Ovary (tissue), 9 donors: Measurements from ENCODE around the gene SUMO3. TPM values are rescaled to one million over a fixed set of nuclear protein-coding genes. Genes with fewer than 3 reads are reported as not detected.

Experiments used
- DNase-seq, 5 donors: peaks; one replicate each; pipeline ENCODE4 v3.0.0-alpha.2; 2019 to 2020
- H3K27ac ChIP-seq, 2 donors: fragments of 200-600 bp; one replicate each; pipeline versions ENCODE4 v1.5.1 to v1.8.0; 2019 to 2022
- H3K27me3 ChIP-seq: fragments of 200-600 bp; one replicate; pipeline ENCODE4 v1.8.0; 2022
- H3K36me3 ChIP-seq: fragments of 200-600 bp; sonication (generic); one replicate; pipeline ENCODE4 v1.5.1; 2019
- H3K4me1 ChIP-seq: one replicate; pipeline ENCODE4 v1.8.1; 2013; ENCODE audit warnings: mild to moderate bottlenecking, moderate library complexity; ENCODE audit not compliant: insufficient read depth
- H3K4me3 ChIP-seq: fragments of 200-600 bp; sonication (generic); one replicate; pipeline ENCODE4 v1.5.1; 2017
- H3K9me3 ChIP-seq, 2 donors: fragments of 200-600 bp in 1 of 2; sonication (generic) in 1 of 2; one replicate each; pipeline versions ENCODE4 v1.5.1 to v1.8.1; 2013 to 2019; ENCODE audit warnings: mild to moderate bottlenecking in 1 of 2, moderate library complexity in 1 of 2
- EP300 ChIP-seq: sonication (generic); formaldehyde crosslinking; IDR thresholded peaks from one replicate; pipeline ENCODE4 v1.6.1; 2017; ENCODE audit warnings: antibody characterized with exemption
- POLR2A ChIP-seq: fragments of 450-650 bp; IDR thresholded peaks from one replicate; pipeline ENCODE4 v1.6.1; 2017; ENCODE audit warnings: antibody characterized with exemption, mild to moderate bottlenecking, moderate library complexity
- WGBS, 3 donors: extraction: QIAGEN DNeasy Blood & Tissue Kit in 1 of 3; methylation state at CpG; one replicate each; pipeline versions ENCODE4 v1.1.5 to v1.1.7; 2013 to 2017; 5-methylcytosine and 5-hydroxymethylcytosine counted together
- intact Hi-C, 4 donors: fragments of 100-400 bp; cut with DNase I; formaldehyde crosslinking; loops; one replicate each; pipeline versions ENCODE4 v1.11.0 to v1.15.1; 2022 to 2023
- polyA plus RNA-seq, 2 donors: library from polyadenylated mRNA; stranded (reverse); fragments of 200-250 nt in 1 of 2; fragments of 350-450 nt in 1 of 2; fragmentation: Illumina TruSeq in 1 of 2; extraction: RNeasy Lipid Tissue Mini Kit (QIAGEN cat#74804) in 1 of 2; gene quantifications; one replicate each; pipeline ENCODE4 v1.2.3, GENCODE V29; 2013 to 2014
- total RNA-seq, 7 donors: library from RNA; depleted of rRNA in 2 of 7; stranded (reverse); fragments of >200 nt in 2 of 7; fragmentation: NEBNext Ultra II Directional in 3 of 7; extraction: Animal tissue kit (Norgen Biotek cat#: 25700) in 3 of 7; gene quantifications; one replicate each; pipeline versions ENCODE4 v1.1.0 to v1.2.4, GENCODE V29; 2016 to 2023
- TF ChIP-seq, protein P1 (sequence below), 3 donors: fragments of 450-650 bp in 2 of 3; fragments of 200-600 bp in 1 of 3; IDR thresholded peaks; one replicate each; pipeline versions ENCODE4 v1.5.1 to v1.8.0; 2016 to 2022; ENCODE audit warnings: antibody characterized with exemption in 3 of 3, mild to moderate bottlenecking in 1 of 3
- donor health status: DM: no; HTN: no; CAD: no; lungs with moderate emphysema.
- donor health status: DM: no; HTN: no; CAD: no.
- donor health status: Bipolar disorder and iron deficiency.
- donor health status: DM: yes; HTN: yes; CAD: no.
- donor health status: DM: no; HTN: no; CAD: no.
- donor health status: DM: yes; HTN: yes; CAD: no.

The SUMO3 gene
- total and polyA plus RNA-seq, 9 donors: 45.3 to 108 (median 74.3) TPM

DNA sequence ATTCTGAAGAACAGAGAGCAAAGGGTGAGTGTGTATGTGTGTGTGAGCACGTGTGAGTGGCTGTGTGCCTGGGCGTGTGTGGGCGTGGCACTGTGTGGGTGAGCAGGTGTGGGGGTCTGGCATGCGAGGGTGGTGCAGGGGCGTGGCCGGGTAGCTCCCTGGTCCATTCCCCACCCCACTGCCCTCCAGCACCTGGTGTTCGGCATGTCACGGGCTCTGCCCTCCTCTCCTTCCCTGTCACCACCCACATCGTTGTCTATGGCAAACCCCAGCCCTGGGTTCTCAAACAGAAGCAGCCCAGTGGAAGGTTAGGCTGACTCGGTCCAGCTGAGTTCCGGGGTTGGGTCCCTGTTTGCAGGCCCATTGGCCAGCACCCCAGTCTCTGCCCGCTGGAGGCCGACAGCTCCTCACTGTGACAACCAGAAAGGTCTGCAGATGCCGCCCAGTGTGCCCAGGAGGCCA lies 56.1 kb downstream of the SUMO3 start:
- Histone ChIP-seq H3K9me3 (no peaks in the 10 kb centered on the region), H3K4me1 (no peaks in the 10 kb centered on the region), H3K27me3 (no peaks in the 10 kb centered on the region), H3K36me3 (no peaks in the 10 kb centered on the region), H3K4me3 (no peak overlapping the region), H3K27ac (no peak overlapping the region)
- WGBS, 3 donors: 77 to 87% (median 86%) methylated on average over 14 of the region's 14 CpGs
- intact Hi-C loops: no loop called here
- TF ChIP-seq EP300 (no peak), POLR2A (no peak)
- TF ChIP-seq, protein P1, sequence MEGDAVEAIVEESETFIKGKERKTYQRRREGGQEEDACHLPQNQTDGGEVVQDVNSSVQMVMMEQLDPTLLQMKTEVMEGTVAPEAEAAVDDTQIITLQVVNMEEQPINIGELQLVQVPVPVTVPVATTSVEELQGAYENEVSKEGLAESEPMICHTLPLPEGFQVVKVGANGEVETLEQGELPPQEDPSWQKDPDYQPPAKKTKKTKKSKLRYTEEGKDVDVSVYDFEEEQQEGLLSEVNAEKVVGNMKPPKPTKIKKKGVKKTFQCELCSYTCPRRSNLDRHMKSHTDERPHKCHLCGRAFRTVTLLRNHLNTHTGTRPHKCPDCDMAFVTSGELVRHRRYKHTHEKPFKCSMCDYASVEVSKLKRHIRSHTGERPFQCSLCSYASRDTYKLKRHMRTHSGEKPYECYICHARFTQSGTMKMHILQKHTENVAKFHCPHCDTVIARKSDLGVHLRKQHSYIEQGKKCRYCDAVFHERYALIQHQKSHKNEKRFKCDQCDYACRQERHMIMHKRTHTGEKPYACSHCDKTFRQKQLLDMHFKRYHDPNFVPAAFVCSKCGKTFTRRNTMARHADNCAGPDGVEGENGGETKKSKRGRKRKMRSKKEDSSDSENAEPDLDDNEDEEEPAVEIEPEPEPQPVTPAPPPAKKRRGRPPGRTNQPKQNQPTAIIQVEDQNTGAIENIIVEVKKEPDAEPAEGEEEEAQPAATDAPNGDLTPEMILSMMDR (IDR thresholded peaks at IDR 0.05): no peak
- DNase-seq: no peak

DNA sequence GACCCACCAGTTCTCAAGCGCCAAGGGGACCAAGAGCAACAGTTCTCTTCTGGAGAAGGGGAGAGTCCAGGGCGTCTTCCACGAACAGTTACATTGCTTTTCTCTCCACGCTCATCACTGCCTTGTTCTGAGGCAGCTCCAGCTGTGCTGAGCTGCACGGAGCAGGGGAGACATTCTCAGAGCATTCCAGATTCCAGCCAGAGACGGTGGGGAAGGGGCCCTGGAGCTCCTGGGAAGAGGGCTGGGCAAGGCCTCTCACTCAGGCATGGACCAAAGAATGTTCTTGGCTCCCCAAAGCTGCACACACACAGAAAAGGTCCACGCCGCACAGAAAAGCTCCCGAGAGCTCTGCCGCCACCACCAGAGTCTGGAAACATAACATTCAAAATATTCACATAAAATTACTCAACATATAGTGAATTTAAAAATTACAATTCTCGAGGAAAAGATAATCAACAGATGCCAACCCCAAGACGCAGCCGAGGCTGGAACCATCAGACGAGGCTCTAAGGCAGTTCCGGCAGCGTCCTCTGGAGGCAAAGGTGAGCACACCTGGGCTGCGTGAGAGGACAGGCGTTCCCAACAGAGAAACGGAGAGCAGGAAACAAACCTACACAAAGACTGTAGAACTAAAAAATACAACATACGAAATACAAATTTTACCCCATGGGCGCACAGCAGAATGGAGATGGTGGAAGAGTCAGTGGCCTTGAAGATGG lies 56.7 kb downstream of the SUMO3 start:
- Histone ChIP-seq H3K27ac (no peak overlapping the region), H3K4me1 (no peaks in the 10 kb centered on the region), H3K36me3 (no peaks in the 10 kb centered on the region), H3K9me3 (no peaks in the 10 kb centered on the region), H3K27me3 (no peaks in the 10 kb centered on the region), H3K4me3 (no peak overlapping the region)
- TF ChIP-seq, protein P1 (IDR thresholded peaks at IDR 0.05): no peak
- TF ChIP-seq POLR2A: no peak
- intact Hi-C loops: no loop called here
- DNase-seq: no peak
- WGBS, 3 donors: 55 to 59% (median 57%) methylated on average over 21 of the region's 21 CpGs

DNA sequence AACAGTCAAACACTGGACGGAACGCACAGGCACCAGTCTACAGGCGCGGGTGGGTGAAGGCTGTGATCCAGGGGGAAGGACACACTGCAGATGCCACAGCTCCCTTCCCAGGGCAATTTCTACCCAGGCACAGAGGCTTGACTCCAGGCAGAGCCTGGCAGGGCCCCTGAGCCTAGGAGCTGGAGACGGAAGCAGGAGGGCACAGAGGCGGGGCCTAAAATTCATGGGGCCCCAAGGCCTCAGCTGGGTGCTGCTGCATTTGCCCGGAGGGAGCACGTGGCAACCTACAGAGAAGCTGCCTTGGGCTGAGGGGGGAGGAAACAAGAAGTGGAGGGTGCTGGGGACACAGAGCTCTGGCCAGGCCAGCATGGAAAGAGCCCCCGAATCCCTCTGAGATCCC lies 57.5 kb downstream of the SUMO3 start:
- H3K4me3 ChIP-seq: no peak overlapping the region
- intact Hi-C loops: no loop called here
- H3K36me3 ChIP-seq: no peaks in the 10 kb centered on the region
- no peaks in the 10 kb centered on the region for H3K27me3 ChIP-seq
- H3K4me1 ChIP-seq: no peaks in the 10 kb centered on the region
- WGBS, 3 donors: 77 to 83% (median 83%) methylated on average over 9 of the region's 9 CpGs
- DNase-seq: no peak
- TF ChIP-seq EP300 (no peak), POLR2A (no peak)
- TF ChIP-seq, protein P1 (IDR thresholded peaks at IDR 0.05): no peak
- no peaks in the 10 kb centered on the region for H3K9me3 ChIP-seq
- no peak overlapping the region for H3K27ac ChIP-seq

DNA sequence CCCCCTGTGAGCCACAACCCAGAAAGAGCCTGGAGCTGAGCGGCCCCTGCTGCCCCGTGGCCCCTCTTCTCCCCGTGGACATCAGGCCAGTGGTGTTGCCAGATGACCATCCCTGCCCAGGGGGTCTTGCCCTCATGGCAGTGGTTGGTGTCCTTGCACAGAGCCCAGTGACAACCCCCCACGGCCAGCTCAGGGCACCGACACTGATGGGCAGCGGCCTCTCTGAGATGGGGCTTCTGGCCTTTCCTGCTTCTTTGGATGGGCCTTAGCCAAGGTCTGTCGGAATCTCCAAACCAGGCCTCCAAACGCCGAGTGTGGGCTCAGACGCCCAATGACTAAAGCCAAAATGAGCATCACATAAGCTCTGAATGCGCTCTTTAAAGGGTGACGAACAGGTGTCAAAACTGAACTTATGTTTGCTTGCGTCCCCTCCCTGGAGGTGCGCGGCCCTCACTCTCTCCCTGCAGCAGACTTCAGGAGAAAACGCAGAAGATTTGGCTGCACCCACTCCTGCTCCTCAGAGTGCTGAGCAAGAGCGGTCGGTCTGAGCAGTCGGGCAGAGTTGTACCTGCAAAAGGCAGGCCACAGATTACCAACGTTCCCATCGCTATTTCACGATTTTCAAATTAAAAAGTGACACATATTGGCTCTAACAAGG lies 58.1 kb downstream of the SUMO3 start:
- Histone ChIP-seq H3K27ac (no peak overlapping the region), H3K4me1 (no peaks in the 10 kb centered on the region), H3K36me3 (no peaks in the 10 kb centered on the region), H3K9me3 (no peaks in the 10 kb centered on the region), H3K4me3 (no peak overlapping the region), H3K27me3 (no peaks in the 10 kb centered on the region)
- 84 to 90% (median 87%) methylated on average over 22 of the region's 22 CpGs for WGBS, 3 donors
- TF ChIP-seq EP300: no peak
- TF ChIP-seq POLR2A: no peak
- TF ChIP-seq, protein P1 (IDR thresholded peaks at IDR 0.05): no peak
- intact Hi-C loops: no loop called here
- no peak for DNase-seq
